NCI-H345 treated with DMSO at 0.1 percent for 48 hours (cell line): ENCODE measurements around the gene COX4I2.
"Not testable (repeated sequence)": the region's sequence is repeated elsewhere in the genome, so short reads cannot be mapped to it uniquely, and the experiment has no call there.

Experiments used
- DNase-seq: peaks from one replicate; lab custom pipeline; 2025; ENCODE audit not compliant: unreplicated experiment; lab: John Stamatoyannopoulos, UW

Gene COX4I2

DNA sequence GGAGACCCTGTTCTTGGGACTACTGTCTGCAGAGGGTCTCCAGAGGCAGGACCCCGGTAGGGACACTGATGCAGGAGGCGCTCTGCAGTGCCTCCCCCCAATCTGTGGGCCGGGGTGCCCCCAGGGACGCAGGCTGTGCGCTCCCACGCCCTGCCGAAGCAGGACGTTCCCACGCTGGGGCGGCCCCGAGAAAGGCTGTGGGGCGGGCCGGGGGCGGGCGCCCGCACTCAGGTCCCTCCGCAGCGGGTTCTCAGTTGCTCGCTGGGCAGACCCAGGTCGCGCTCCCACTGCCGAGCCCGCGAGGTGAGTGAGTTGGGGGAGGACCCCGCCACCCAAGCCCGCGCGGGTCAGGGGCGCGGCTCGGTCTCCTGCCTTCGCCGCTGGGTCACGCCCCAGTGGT, at the start of gene COX4I2:
COX4I2 (plus strand) TSS at position 253 of the 400 bp plus-strand sequence. CDS start 1,106 bp downstream, outside the sequence.
- no peak for DNase-seq

DNA sequence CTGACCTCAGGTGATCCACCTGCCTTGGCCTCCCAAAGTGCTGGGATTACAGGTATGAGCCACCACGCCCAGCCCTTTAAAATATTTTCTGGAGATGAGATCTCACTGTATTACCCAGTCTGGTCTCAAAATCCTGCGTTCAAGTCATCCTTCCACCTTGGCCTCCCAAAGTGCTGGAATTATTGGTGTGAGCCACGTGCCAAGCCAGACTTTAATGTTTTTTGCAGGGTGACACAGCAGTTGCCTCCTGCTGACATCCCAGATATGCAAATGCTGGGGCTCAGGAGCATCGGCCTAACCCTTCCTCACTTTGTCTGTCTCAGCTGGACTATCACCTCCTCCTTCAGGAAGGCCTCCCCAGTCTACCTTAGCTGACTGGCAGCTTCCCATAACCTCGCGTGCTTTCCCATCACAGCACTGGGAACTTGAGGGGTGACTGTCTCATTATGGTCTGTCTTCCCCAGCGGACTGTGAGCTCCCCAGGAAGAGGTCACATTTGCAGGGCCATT, 46.9 kb upstream of the COX4I2 start:
- no peak for DNase-seq

DNA sequence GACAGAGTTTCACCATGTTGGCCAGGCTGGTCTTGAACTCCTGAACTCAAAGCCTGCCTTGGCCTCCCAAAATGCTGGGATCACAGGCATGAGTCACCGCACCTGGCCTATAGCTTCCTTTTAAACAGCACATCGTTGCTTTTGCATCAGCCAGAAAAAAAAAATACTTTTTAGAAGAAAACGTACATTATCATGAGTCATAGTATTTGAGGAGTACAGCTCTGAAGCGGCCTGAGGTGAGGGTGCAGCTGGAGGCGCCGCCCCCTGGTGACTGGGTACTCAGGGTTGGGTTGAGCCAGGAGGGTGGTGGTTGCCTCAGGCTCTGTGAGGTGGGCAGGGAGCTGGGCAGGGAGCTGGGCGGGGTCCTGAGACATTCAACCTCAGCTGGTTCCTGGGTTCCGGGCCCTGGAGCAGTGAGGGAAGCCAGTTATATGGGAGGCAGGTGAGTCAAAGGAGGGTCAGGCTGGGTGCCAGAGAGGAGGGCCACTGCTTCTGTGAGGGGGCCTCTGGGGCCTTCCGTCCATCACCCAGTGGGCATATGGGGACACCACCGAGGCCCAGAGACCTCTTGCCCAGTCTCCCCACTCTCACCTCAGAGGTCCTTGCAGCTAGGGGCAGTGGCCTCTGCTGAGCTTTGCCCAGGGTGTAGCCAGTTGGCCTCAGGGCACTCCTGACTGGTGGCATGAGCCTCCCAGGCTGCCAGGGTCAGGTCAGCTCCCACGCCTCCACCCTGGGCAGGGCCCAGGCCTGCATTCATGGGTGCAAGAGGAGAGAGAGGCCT, 44.3 kb upstream of the COX4I2 start:
- no peak for DNase-seq

DNA sequence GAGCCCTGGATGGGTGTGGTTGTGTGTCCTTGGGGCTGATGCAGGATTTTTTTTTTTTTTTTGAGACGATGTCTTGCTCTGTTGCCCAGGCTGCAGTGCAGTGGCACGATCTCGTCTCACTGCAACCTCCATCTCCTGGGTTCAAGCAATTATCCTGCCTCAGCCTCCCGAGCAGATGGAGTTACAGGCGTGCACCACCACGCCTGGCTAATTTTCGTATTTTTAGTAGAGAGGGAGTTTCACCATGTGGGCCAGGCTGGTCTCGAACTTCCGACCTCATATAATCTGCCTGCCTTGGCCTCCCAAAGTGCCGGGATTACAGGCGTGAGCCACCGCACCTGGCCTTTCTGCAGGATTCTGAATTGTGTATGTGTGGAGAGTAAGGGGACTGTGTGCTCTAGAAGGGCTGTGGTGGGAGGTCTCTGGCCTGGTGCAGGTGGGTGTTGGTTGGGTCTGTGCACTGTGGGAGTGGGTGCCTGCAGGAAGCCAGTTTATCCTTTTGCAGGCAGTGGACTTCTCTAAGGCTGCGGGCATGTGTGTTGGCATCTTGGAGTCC, 43.6 kb upstream of the COX4I2 start:
- DNase-seq: no peak

DNA sequence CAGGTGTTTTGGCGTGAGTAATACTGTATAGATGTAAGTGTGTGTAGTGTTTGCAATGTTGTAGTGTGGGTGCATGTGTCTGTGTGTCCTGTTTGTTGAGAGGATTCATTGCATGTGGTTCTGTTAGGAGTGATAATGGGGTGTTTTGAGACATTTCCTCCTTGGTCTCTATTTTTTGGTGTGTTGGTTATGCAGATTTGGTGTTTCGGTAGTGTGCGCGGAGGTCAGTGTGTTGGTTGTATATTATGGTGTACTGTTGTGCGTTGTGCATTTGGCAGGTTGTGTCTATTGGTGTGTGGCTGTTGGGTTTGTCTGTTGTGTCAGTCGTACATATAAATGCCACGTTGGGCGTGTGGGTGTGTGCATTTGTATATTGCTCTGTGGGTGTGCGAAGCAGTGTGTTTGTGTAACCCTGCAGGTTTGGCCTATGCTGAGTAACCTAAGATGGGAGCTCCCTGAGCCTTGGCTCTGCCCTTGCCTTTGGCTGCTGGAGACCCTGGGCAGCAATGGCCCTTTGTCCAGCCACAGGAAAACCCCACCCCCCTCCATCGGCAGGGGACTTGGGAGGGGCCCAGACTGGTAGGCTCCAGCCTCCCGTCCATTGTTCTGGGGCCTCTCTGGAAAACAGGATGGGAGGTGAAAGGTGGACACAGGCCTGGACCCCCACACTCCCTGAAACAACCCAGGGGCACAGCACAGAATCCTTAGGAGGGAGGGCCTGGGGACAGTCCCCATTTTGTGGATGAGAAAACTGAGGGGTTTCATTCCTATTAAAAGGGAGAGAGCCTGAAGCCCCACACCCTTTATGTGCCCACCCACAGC, 42.9 kb upstream of the COX4I2 start:
- DNase-seq: no peak

DNA sequence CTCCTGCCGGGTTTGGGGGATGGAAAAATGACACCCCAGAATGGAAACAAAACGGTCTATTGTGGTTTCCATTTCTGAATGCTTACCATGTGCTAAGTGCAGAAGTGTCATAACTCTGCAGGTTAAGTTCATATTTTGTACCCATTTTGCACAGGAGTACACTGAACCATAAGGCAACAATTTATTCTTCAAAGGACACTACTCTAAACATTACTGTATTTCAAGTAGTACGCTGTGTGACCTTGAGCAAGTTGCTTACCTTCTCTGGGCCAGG, 42.4 kb upstream of the COX4I2 start:
- no peak for DNase-seq

DNA sequence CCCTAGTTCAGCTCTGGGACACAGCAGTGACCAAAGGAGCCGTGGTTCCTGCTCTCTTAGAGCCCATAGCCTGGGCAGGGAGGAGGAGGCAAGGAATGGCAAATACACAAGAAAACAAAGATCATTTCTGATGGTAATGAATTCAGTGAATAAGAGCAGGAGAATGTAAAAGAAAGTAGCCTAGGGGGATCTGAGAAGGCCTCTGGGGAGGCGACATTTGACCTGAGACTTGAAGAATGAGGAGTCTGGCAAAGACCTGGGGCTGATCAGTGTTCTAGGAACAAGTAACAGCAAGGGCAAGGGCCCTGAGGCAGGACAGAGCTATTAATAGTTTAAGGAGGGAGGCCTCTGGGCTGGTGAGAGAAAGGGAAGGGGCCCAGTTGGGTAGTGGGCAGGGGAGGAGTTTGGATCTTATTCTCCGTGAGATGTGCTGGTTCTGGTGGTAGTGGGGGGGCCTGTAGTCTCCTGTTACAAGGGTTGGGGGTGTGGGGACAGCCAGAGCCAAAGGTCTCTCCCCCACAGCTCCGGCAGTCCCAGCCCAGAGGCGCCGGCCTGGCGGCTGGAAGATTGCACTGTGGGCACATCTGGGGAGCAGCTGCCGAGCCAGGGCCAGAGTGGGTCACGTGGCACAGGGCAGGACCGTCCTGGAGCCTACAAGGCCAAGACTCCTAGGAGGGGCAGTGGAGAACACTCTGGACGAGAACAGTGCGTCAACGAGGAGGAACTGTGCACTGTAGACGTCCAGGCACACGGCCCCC, 41.9 kb upstream of the COX4I2 start:
- no peak for DNase-seq

DNA sequence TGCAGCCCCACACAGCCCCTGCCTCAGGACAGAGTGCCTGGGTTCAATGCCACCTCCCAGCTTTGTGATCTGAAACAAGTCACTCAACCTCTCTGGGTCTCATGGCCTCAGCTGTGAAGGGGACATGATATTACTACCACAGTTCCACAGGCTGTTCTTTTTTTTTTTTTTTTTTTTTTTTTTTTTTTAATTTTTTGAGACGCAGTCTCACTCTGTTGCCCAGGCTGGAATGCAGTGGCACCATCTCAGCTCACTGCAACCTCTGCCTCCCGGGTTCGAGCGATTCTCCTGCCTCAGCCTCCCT, 41.3 kb upstream of the COX4I2 start:
- not testable (repeated sequence) for DNase-seq

DNA sequence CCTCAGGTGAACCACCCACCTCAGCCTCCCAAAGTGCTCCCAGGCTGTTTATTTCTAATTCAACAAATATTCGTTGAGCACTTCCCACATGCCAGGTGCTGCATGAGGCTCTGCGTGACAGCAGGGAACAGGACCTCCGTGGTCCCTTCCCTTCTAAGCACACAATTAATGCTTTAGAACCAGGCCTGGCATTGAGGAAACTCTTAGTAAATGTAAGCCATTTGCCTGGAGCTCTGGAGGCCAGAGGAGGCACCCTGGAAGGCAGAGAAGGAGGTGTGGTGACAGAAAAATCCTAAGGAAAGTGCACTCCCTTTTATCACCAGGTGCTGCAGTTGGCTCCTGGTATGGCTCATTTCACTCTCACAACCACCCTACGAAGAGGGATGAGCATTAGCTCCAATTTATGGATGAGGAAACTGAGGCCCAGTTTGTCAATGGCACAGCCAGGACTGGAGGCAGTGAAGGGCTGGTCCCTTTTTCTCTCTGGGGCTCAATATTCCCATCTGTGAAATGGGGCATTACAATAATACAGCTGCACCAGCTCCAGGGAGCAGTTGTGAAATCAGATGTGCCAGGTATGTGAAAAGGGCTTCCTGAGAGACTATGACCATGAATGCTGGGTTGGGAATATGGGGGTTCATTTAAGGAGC, 40.8 kb upstream of the COX4I2 start:
- no peak for DNase-seq

DNA sequence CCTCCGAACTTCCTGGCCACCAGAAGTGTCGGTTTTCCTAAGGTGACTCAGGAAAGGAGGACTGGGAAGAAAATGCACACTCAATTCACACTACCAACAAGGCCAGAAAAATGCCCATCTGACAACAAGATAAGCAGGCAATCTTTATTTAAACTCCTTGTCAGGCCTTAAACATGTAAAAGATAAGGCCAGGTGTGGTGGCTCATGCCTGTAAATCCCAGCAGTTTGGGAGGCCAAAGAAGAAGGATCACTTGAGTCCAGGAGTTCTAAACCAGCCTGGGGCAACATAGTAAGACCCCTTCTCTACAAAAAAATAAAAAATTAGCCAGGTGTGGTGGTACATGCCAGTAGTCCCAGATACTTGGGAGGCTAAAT, 40.2 kb upstream of the COX4I2 start:
- no peak for DNase-seq

DNA sequence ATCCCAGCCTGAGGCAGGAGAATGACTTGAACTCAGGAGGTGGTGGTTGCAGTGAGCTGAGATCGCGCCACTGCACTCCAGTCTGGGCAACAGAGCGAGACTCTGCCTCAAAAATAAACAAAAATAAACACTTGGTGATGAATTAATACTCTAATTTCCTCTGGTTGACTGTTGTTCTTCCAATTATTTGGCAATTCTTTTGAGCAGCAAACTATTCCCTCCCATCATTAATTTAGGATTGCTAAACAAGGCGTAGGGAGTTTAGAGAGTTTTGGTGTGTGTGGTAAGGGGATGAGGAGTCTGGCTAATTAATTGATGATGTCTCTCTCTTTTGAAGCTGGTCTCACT, 35.3 kb upstream of the COX4I2 start:
- DNase-seq: no peak

DNA sequence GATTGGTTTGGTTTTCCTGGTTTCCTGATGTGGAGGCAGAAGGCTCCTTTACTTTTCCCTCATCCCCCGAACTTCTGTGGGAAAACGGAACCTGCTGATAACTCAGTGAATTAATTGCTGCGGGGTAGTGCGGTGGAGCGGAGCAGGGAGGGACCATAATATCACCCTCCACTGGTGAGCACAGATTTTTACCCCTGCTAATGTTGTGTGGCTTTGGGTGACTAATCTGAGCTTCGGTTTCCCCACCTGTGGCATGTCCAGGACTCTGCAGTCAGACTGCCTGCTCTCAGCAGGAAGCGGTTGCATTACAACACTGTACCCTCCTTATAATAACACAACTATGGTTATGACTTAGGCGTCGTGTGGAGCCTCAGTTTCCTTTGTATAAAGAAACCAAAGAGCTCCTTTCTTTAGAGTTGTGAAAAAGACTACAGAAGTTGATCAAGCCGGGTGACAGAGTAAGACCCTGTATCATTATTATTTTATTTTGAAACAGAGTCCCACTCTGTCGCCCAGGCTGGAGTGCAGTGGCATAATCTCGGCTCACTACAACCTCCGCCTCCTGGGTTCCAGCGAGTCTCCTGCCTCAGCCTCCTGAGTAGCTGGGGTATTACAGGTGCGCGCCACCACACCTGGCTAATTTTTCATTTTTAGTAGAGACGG, 34.8 kb upstream of the COX4I2 start:
- no peak for DNase-seq

DNA sequence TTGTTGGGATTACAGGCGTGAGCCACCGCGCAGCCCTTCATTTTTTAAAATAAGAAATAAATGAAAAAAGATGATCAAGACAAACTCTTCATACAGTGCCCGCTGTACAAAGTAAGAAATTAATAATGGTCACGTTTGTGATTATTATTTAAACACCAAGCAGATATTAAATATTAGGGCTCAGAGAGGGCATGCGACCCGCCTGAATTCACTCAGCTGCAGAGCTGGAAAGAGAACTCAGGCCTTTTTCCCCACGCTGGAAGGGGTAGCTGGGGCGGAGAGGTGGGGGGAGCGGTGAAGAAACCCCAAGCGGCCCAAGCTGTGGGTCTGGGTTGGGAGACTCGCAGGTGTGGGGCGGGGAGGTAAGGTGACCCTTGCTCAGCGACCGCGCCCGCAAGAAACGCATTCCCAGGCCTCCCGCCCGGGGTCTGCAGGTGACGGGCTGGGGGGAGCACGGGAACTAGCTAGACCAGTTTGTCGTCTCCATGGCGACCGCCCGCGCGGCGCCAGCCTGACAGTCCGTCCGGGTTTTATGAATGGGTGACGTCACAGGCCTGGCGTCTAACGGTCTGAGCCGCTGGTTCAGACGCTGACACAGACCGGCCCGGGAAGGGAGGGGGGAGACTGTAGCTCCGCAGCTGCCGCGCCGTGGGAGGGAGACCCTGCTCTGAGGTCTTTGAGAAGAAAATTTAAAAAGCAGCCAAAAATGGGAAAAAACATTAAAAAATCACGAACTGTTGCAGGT, 33.7 kb upstream of the COX4I2 start:
- DNase-seq: peak; percentile 98

DNA sequence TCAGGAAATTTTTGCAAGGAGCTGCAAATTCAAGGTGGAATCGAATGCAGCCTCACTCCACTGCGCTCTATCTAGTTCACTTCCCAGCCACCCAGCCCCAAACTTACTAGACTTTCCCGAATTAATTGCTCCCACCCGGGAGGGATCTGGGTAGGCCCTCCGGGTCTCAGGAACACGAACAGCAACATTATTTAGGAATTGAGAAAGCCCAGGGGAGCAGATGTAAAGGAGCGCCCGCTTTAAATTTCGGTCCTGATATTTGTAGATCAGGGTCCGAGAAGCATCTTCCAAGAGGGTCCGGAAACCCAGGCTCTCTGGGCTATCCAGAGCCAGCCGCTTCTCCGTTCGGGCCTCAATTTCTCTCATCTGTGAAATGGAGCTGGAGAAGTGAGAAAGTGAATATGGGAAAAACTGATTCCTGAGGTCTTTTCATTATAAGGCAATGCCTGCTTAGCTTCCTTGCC, 33.1 kb upstream of the COX4I2 start:
- no peak for DNase-seq

DNA sequence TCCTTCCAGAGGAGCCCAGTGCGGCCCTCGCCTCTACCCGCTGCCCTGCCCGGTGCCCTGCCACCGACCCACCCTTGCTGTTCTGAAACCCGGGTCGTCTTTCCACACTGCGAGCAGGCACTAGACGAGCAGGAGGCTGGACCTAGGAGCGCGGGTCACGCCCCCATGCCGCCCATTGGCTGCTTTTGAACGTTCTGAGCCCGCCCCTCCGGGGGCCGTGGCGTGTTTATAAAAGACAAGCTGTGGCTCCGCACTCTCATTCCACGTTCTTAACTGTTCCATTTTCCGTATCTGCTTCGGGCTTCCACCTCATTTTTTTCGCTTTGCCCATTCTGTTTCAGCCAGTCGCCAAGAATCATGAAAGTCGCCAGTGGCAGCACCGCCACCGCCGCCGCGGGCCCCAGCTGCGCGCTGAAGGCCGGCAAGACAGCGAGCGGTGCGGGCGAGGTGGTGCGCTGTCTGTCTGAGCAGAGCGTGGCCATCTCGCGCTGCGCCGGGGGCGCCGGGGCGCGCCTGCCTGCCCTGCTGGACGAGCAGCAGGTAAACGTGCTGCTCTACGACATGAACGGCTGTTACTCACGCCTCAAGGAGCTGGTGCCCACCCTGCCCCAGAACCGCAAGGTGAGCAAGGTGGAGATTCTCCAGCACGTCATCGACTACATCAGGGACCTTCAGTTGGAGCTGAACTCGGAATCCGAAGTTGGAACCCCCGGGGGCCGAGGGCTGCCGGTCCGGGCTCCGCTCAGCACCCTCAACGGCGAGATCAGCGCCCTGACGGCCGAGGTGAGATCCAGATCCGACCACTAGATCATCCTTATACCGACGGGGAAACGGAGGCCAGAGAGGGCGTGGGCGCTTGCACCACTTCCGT, 32.4 kb upstream of the COX4I2 start, which contains the start of gene ID1:
ID1 (plus strand) TSS at position 259 of the 871 bp plus-strand sequence; CDS start at position 358, 99 bp downstream.
- DNase-seq: peak; percentile 97

DNA sequence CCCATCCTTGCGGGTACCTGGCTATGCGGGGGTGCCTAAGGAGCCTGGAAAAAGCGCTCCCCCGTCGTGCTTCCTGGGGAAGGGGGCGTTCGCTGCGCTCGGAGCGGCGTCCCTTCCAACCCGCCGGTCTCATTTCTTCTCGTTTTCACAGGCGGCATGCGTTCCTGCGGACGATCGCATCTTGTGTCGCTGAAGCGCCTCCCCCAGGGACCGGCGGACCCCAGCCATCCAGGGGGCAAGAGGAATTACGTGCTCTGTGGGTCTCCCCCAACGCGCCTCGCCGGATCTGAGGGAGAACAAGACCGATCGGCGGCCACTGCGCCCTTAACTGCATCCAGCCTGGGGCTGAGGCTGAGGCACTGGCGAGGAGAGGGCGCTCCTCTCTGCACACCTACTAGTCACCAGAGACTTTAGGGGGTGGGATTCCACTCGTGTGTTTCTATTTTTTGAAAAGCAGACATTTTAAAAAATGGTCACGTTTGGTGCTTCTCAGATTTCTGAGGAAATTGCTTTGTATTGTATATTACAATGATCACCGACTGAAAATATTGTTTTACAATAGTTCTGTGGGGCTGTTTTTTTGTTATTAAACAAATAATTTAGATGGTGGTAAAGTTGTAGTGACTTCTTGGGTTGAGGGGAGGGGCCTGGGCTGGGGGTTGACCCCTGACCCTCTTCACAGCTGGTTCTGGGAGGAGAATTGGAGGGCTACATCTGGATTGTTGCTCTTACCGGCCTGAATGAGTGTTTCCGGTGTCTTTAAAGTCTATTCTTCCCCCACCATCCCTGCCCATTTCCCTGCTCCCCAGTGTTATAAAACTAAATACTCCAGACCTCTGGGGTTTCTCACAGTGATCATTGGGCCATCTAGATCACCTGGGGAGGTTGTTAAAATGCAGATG, 31.6 kb upstream of the COX4I2 start:
- DNase-seq: no peak

DNA sequence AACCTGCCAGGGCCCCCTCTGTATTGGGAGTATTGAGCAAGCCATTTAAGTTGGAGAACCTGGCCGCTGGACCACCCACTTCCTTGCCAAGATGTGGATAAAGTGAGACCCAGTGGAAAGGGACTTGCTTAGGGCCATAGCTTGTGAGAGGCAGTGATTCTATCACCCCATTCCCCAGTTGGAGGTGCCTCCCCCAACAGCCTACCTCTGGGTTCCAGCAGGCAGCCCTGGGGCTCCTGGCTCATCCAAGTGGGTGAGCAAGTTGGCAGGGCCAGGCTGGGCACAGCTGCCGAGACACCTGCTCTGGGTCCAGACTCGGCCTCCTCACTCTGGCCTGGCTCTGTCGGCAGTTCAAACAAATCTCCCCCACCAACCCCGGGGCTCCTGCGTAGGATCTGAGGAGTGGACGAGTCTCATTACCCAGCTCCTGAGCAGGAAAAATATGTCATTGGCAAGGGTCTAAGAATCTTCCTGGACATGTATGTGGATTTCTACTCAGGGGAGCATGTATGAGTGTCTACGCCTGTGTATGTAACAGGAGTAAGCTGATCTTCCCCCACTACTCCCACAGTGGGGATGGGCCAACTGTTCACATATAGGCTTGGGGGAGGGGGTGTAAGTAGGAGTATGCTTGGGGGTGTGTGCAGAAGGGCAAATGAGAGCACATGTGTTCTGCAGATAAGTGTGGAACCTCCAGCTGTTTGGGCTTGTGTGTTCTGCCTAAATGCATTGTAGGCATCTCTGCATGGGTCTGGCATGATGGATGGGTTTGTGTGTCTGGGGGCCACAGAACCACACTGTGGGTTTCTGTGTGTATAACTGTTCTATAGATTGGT, 30.7 kb upstream of the COX4I2 start:
- DNase-seq: no peak
